RWPE1 (cell line): Measurements from ENCODE around the gene RHBDD1.
A peak's percentile ranks its signal among the peaks of the same experiment; 100 is the strongest.

ENCODE experiments used
- CTCF ChIA-PET: fragments of 350-600 bp; sonication (Branson Sonifier 250); formaldehyde crosslinking; extraction: SDS; loops from one replicate; lab custom pipeline; 2021; lab: Yijun Ruan, JAX
- POLR2A ChIA-PET: fragments of 400-600 bp; formaldehyde crosslinking; extraction: SDS; loops from one replicate; lab custom pipeline; 2020; ENCODE audit warnings: antibody characterized with exemption; ENCODE audit not compliant: low non-redundant PET; lab: Yijun Ruan, JAX
- DNase-seq: peaks from one replicate; pipeline ENCODE4 v3.0.0; 2012; ENCODE audit warnings: low spot score
- H3K27ac ChIP-seq: fragments of 450-650 bp; 2 replicates; pipeline ENCODE4 v1.5.1; 2017
- CTCF ChIP-seq: fragments of 450-650 bp; conservative IDR thresholded peaks from 2 replicates; pipeline ENCODE4 v1.5.1; 2017; ENCODE audit warnings: low read depth, mild to moderate bottlenecking

RHBDD1 gene

GRCh38 chr2:226971084-226971483, 135.2 kb downstream of the RHBDD1 start:
- no peak overlapping the region for H3K27ac ChIP-seq
- ChIA-PET CTCF (no interaction called here), POLR2A (no interaction called here)
- TF ChIP-seq CTCF = no peak
- no peak for DNase-seq

GRCh38 chr2:226971770-226972169, 135.9 kb downstream of the RHBDD1 start:
- no peak for DNase-seq
- H3K27ac ChIP-seq = no peak overlapping the region
- POLR2A ChIA-PET = no interaction called here
- CTCF ChIA-PET = interaction anchor here (0.6 kb wide), 1 partner anchor 76 kb away, joined by 5 read pairs; no protein-coding TSS in a partner anchor
- no peak for TF ChIP-seq CTCF

- POLR2A ChIA-PET = no interaction called here
- no peak for TF ChIP-seq CTCF
- CTCF ChIA-PET = interaction anchor here (0.6 kb wide), 1 partner anchor 49 kb away, joined by 4 read pairs; no protein-coding TSS in a partner anchor
- H3K27ac ChIP-seq = no peak overlapping the region
- no peak for DNase-seq
These were observed 138.0 kb downstream of the RHBDD1 start for GRCh38 chr2:226973816-226974215.

- ChIA-PET POLR2A (no interaction called here), CTCF (interaction anchor here (1.2 kb wide), 1 partner anchor 21 kb away, joined by 4 read pairs; no protein-coding TSS in a partner anchor)
- TF ChIP-seq CTCF = no peak
- peak; percentile 90 for DNase-seq
- no peak overlapping the region for H3K27ac ChIP-seq
These were observed 141.9 kb downstream of the RHBDD1 start for GRCh38 chr2:226977775-226978190.

- CTCF ChIA-PET = interaction anchor here (0.5 to 1.2 kb wide), 4 partner anchors 22 to 1164 kb away, joined by 3 to 5 read pairs (median 4); no protein-coding TSS in a partner anchor
- TF ChIP-seq CTCF = no peak
- no peak overlapping the region for H3K27ac ChIP-seq
- DNase-seq = no peak
- POLR2A ChIA-PET = no interaction called here
These were observed 142.4 kb downstream of the RHBDD1 start for GRCh38 chr2:226978300-226978699.

- ChIA-PET POLR2A (no interaction called here), CTCF (interaction anchor here (0.5 to 0.7 kb wide), 2 partner anchors 112 to 1165 kb away, joined by 3 to 5 read pairs; no protein-coding TSS in a partner anchor)
- H3K27ac ChIP-seq = no peak overlapping the region
- no peak for DNase-seq
- TF ChIP-seq CTCF = no peak
These were observed 143.2 kb downstream of the RHBDD1 start for GRCh38 chr2:226979004-226979403.
